Parathyroid adenoma (tissue), 2 donors: ENCODE results near the gene CD2AP.

Experiments
- H2AFZ ChIP-seq: fragments of 300-600 bp; sonication (generic); one replicate; pipeline ENCODE4 v1.7.0; 2017; ENCODE audit warnings: antibody characterized with exemption, mild to moderate bottlenecking
- H3K27ac ChIP-seq: fragments of 300-600 bp; sonication (generic); one replicate; pipeline ENCODE4 v1.7.0; 2017
- H3K27me3 ChIP-seq: fragments of 300-600 bp; sonication (generic); one replicate; pipeline ENCODE4 v1.7.0; 2017; ENCODE audit warnings: low read length; ENCODE audit not compliant: control insufficient read depth, insufficient read depth
- H3K36me3 ChIP-seq: fragments of 300-600 bp; sonication (generic); one replicate; pipeline ENCODE4 v1.7.0; 2017; ENCODE audit warnings: low read length; ENCODE audit not compliant: control insufficient read depth, insufficient read depth
- H3K4me1 ChIP-seq: fragments of 300-600 bp; sonication (generic); one replicate; pipeline ENCODE4 v1.7.0; 2017; ENCODE audit warnings: control low read depth
- H3K4me2 ChIP-seq: fragments of 300-600 bp; sonication (generic); one replicate; pipeline ENCODE4 v1.7.0; 2017; ENCODE audit warnings: low read length
- H3K4me3 ChIP-seq: fragments of 300-600 bp; sonication (generic); one replicate; pipeline ENCODE4 v1.7.0; 2017; ENCODE audit warnings: low read depth, low read length
- H3K79me2 ChIP-seq: fragments of 300-600 bp; sonication (generic); one replicate; pipeline ENCODE4 v1.7.0; 2017; ENCODE audit warnings: control low read depth
- H3K9ac ChIP-seq: fragments of 300-600 bp; sonication (generic); one replicate; pipeline ENCODE4 v1.7.0; 2017; ENCODE audit warnings: mild to moderate bottlenecking
- H3K9me3 ChIP-seq: fragments of 300-600 bp; sonication (generic); one replicate; pipeline ENCODE4 v1.7.0; 2017; ENCODE audit warnings: low read length; ENCODE audit not compliant: control insufficient read depth
- CTCF ChIP-seq: fragments of 300-600 bp; sonication (generic); IDR thresholded peaks from one replicate; pipeline ENCODE4 v1.7.0; 2017; ENCODE audit warnings: antibody characterized with exemption, mild to moderate bottlenecking
- donor health status: primary hyperparathyroidism.

CD2AP gene

GRCh38 chr6:47484616-47485015 is 7.0 kb downstream of the CD2AP start:
- Histone ChIP-seq H3K79me2 (peaks cover 19% of the 10 kb centered on the region), H3K27ac (no peak overlapping the region)
- TF ChIP-seq CTCF, result no peak

DNA sequence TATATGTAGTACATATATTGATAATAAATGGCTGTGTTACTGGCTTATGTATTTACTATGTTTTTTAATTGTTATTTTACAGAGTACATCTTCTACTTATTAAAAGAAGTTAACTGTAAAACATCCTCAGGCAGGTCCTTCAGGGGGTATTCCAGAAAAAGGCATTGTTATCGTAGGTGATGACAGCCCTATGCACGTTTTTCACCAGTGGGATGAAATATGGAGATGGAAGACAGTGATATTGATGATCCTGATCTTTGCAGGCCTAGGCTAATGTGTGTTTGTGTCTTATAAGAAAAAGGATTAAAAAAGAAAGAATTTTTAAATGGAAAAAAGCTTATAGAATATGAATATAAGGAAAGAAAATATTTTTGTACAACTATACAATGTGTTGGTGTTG is 7.5 kb downstream of the CD2AP start:
- Histone ChIP-seq H3K36me3 (no peaks in the 10 kb centered on the region), H3K27me3 (no peaks in the 10 kb centered on the region), H3K4me2 (no peak overlapping the region), H2AFZ (no peak overlapping the region), H3K4me3 (no peak overlapping the region), H3K9ac (no peak overlapping the region), H3K79me2 (peaks cover 19% of the 10 kb centered on the region), H3K4me1 (peaks cover 6% of the 10 kb centered on the region), H3K9me3 (no peaks in the 10 kb centered on the region), H3K27ac (no peak overlapping the region)
- no peak for TF ChIP-seq CTCF

More at GRCh38 chr6:47484616-47485015, 7.0 kb downstream of the CD2AP start:
- H3K27me3 ChIP-seq, result no peaks in the 10 kb centered on the region
- H3K9me3 ChIP-seq, result no peaks in the 10 kb centered on the region
- H2AFZ ChIP-seq, result no peak overlapping the region
- H3K36me3 ChIP-seq, result no peaks in the 10 kb centered on the region
- H3K4me1 ChIP-seq, result peaks cover 6% of the 10 kb centered on the region
- no peak overlapping the region for H3K9ac ChIP-seq
- H3K4me3 ChIP-seq, result peak overlapping the region; percentile 2
- H3K4me2 ChIP-seq, result no peak overlapping the region

GRCh38 chr6:47485491-47486135 is 8.0 kb downstream of the CD2AP start:
- no peak for TF ChIP-seq CTCF
- H3K4me1 ChIP-seq, result peaks cover 6% of the 10 kb centered on the region
- H3K4me2 ChIP-seq, result no peak overlapping the region
- no peaks in the 10 kb centered on the region for H3K9me3 ChIP-seq
- no peaks in the 10 kb centered on the region for H3K27me3 ChIP-seq
- no peak overlapping the region for H2AFZ ChIP-seq
- H3K9ac ChIP-seq, result no peak overlapping the region
- no peak overlapping the region for H3K4me3 ChIP-seq
- no peaks in the 10 kb centered on the region for H3K36me3 ChIP-seq
- H3K27ac ChIP-seq, result no peak overlapping the region
- peaks cover 19% of the 10 kb centered on the region for H3K79me2 ChIP-seq

GRCh38 chr6:47489995-47490394 is 12.4 kb downstream of the CD2AP start:
- Histone ChIP-seq H3K27ac (no peak overlapping the region), H3K9me3 (no peaks in the 10 kb centered on the region), H3K4me2 (no peak overlapping the region), H3K27me3 (no peaks in the 10 kb centered on the region), H3K79me2 (peaks cover 30% of the 10 kb centered on the region), H3K9ac (no peak overlapping the region), H3K4me1 (no peaks in the 10 kb centered on the region), H2AFZ (no peak overlapping the region), H3K36me3 (no peaks in the 10 kb centered on the region), H3K4me3 (no peak overlapping the region)
- no peak for TF ChIP-seq CTCF

DNA sequence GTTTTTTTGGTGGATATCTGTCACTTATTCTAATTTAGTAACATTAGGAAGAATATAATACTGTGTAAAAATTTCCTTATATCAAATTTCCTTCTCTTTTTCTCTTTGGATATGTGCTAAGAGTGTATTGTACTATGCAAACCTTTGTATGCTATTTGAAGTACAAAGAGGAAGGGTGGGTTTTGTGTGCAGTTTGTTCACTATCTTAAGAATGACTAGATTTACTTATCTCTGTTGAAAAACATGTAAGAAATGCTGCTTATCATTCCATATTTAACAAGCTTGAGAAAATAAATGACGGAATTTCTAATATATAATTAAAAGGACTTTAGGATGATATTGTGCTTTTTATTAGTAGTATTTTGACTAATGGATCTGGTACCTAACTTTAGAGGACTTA is 13.1 kb downstream of the CD2AP start:
- Histone ChIP-seq H2AFZ (no peak overlapping the region), H3K27ac (no peak overlapping the region), H3K4me1 (no peaks in the 10 kb centered on the region), H3K27me3 (no peaks in the 10 kb centered on the region), H3K79me2 (peaks cover 34% of the 10 kb centered on the region), H3K4me3 (no peak overlapping the region), H3K4me2 (no peak overlapping the region), H3K9ac (no peak overlapping the region), H3K9me3 (no peaks in the 10 kb centered on the region), H3K36me3 (no peaks in the 10 kb centered on the region)
- TF ChIP-seq CTCF, result no peak
